ENCODE data around the gene TLE2. TPM values are rescaled to one million over a fixed set of nuclear protein-coding genes. Genes with fewer than 3 reads are reported as not detected.

TLE2 gene
- polyA plus RNA-seq, 1 of the 3 experiments (the other 2 are of a cell fraction): 2.3 TPM

- H2AFZ ChIP-seq (ENCODE audit: low read depth): no peak overlapping the region
- H3K27me3 ChIP-seq (ENCODE audit: insufficient read depth): no peaks in the 10 kb centered on the region
- H3K4me1 ChIP-seq (ENCODE audit: control insufficient read depth in 1 of 2, insufficient read depth in 2 of 2, low read depth in 1 of 2, low read length in 1 of 2): peaks cover 0 to 3% of the 10 kb centered on the region in 2 experiments; a peak in 1 of 4 replicates
- DNase-seq: peak; percentile 14
- H3K79me2 ChIP-seq (ENCODE audit: insufficient read depth): no peaks in the 10 kb centered on the region
- no peak overlapping the region for H3K4me2 ChIP-seq
- H3K9ac ChIP-seq: no peak overlapping the region
- ChIA-PET CTCF (interaction anchor here (0.7 to 7.3 kb wide), 7 partner anchors 15 to 123 kb away, joined by 3 to 124 read pairs (median 33); no protein-coding TSS in a partner anchor), POLR2A (no interaction called here)
- H3K27ac ChIP-seq (ENCODE audit: low read depth in 2 of 2, low read length in 1 of 2): no peak overlapping the region
- H3K4me3 ChIP-seq (ENCODE audit: low read depth in 2 of 2, low read length in 1 of 2): no peak overlapping the region
- WGBS (ENCODE audit: low lambda C conversion rate): 78% methylated on average over 6 of the region's 8 CpGs
- no peaks in the 10 kb centered on the region for H3K36me3 ChIP-seq (replicated peaks in 1 of 2; ENCODE audit: control insufficient read depth in 1 of 2, insufficient read depth in 2 of 2, low read length in 1 of 2)
- H3K9me3 ChIP-seq: no peaks in the 10 kb centered on the region
- H4K20me1 ChIP-seq (ENCODE audit: insufficient read depth): no peaks in the 10 kb centered on the region
- TF ChIP-seq EZH2phosphoT487 (IDR thresholded peaks at IDR 0.05; ENCODE audit: borderline replicate concordance, low read depth): no peak
- no peak for TF ChIP-seq ELF1 (IDR thresholded peaks at IDR 0.05)
- TF ChIP-seq TEAD4 (IDR thresholded peaks at IDR 0.05; ENCODE audit: borderline replicate concordance, insufficient read depth): no peak
- no peak for TF ChIP-seq SIN3A (IDR thresholded peaks at IDR 0.05; ENCODE audit: borderline replicate concordance, low read depth, low read length)
- no peaks in the 10 kb centered on the region for H3K9me2 ChIP-seq
- H3F3A ChIP-seq (replicated peaks; ENCODE audit: insufficient read depth): peaks cover 7% of the 10 kb centered on the region
These were observed 45.0 kb upstream of the TLE2 start for GRCh38 chr19:3073931-3074595.

DNA sequence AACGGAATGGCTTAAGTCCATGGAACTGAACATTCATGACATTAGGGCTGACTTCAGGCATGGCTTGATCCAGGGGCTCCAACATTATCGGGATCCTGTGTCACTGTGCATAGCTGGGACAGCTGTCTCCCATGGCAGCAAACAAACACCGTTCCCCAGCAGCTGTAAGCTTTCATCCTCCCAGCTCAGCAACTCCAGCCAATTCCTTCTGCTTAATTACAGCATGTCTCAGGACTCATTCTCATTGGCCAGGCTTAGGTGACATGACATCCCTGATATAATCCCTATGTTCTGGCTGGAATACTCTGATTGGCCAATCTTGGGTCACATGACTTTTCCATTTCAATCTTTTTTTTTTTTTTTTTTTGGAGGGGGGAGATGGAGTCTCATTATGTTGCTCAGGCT is 44.1 kb upstream of the TLE2 start:
- peak; percentile 75 for DNase-seq
- H3K4me1 ChIP-seq (ENCODE audit: control insufficient read depth in 1 of 2, insufficient read depth in 2 of 2, low read depth in 1 of 2, low read length in 1 of 2): peaks cover 0 to 5% of the 10 kb centered on the region in 2 experiments; a peak in 1 of 4 replicates
- H3K9ac ChIP-seq: no peak overlapping the region
- CTCF ChIA-PET: interaction anchor here (1.2 to 7.3 kb wide), 5 partner anchors 34 to 122 kb away, joined by 3 to 124 read pairs (median 34); no protein-coding TSS in a partner anchor
- H3K27ac ChIP-seq (ENCODE audit: low read depth in 2 of 2, low read length in 1 of 2): no peak overlapping the region
- 4% methylated on average over 3 of the region's 3 CpGs for WGBS (ENCODE audit: low lambda C conversion rate)
- no peaks in the 10 kb centered on the region for H3K9me2 ChIP-seq
- POLR2A ChIA-PET: no interaction called here
- H4K20me1 ChIP-seq (ENCODE audit: insufficient read depth): no peaks in the 10 kb centered on the region
- no peaks in the 10 kb centered on the region for H3K27me3 ChIP-seq (ENCODE audit: insufficient read depth)
- no peaks in the 10 kb centered on the region for H3K9me3 ChIP-seq
- no peak overlapping the region for H3K4me2 ChIP-seq
- no peak overlapping the region for H3K4me3 ChIP-seq (ENCODE audit: low read depth in 2 of 2, low read length in 1 of 2)
- H3F3A ChIP-seq (replicated peaks; ENCODE audit: insufficient read depth): peaks cover 7% of the 10 kb centered on the region
- no peaks in the 10 kb centered on the region for H3K36me3 ChIP-seq (replicated peaks in 1 of 2; ENCODE audit: control insufficient read depth in 1 of 2, insufficient read depth in 2 of 2, low read length in 1 of 2)
- H3K79me2 ChIP-seq (ENCODE audit: insufficient read depth): no peaks in the 10 kb centered on the region
- no peak overlapping the region for H2AFZ ChIP-seq (ENCODE audit: low read depth)
- TF ChIP-seq, protein P1, sequence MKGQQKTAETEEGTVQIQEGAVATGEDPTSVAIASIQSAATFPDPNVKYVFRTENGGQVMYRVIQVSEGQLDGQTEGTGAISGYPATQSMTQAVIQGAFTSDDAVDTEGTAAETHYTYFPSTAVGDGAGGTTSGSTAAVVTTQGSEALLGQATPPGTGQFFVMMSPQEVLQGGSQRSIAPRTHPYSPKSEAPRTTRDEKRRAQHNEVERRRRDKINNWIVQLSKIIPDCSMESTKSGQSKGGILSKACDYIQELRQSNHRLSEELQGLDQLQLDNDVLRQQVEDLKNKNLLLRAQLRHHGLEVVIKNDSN (IDR thresholded peaks at IDR 0.05; ENCODE audit: borderline replicate concordance, low read depth): peak; percentile 62; the same call in 1 of the 2 replicates
- TF ChIP-seq NRF1 (IDR thresholded peaks at IDR 0.05; ENCODE audit: low read depth, low read length): no peak

DNA sequence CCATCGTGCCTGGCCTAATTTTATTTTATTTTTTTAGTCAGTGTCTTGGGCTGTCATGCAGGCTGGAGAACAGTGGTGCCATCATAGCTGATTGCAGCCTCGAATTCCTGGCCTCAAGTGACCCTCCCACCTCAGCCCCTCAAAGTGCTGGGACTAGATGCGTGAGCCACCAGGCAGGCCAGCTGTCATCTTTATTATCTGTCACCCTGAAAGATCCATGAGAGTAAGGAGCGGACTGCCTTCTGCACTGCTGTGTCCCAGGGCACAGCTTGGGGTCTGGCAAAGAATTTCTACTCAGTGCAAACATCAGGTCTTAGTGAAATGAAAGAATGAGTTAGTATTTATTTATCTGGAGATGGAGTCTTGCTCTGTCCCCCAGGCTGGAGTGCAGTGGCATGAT is 42.7 kb upstream of the TLE2 start:
- no peaks in the 10 kb centered on the region for H4K20me1 ChIP-seq (ENCODE audit: insufficient read depth)
- H3K27ac ChIP-seq (ENCODE audit: low read depth in 2 of 2, low read length in 1 of 2): no peak overlapping the region
- H3K4me1 ChIP-seq (ENCODE audit: control insufficient read depth in 1 of 2, insufficient read depth in 2 of 2, low read depth in 1 of 2, low read length in 1 of 2): peaks cover 0 to 10% of the 10 kb centered on the region in 2 experiments; a peak in 1 of 4 replicates
- TF ChIP-seq, protein P2, sequence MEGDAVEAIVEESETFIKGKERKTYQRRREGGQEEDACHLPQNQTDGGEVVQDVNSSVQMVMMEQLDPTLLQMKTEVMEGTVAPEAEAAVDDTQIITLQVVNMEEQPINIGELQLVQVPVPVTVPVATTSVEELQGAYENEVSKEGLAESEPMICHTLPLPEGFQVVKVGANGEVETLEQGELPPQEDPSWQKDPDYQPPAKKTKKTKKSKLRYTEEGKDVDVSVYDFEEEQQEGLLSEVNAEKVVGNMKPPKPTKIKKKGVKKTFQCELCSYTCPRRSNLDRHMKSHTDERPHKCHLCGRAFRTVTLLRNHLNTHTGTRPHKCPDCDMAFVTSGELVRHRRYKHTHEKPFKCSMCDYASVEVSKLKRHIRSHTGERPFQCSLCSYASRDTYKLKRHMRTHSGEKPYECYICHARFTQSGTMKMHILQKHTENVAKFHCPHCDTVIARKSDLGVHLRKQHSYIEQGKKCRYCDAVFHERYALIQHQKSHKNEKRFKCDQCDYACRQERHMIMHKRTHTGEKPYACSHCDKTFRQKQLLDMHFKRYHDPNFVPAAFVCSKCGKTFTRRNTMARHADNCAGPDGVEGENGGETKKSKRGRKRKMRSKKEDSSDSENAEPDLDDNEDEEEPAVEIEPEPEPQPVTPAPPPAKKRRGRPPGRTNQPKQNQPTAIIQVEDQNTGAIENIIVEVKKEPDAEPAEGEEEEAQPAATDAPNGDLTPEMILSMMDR (IDR thresholded peaks at IDR 0.05): no peak
- no peak for TF ChIP-seq GATA2 (CRISPR knock-in tag; IDR thresholded peaks at IDR 0.05)
- TF ChIP-seq IRF3 (IDR thresholded peaks at IDR 0.05; ENCODE audit: low read depth, low read length): no peak
- peaks cover 7% of the 10 kb centered on the region for H3F3A ChIP-seq (replicated peaks; ENCODE audit: insufficient read depth)
- no peaks in the 10 kb centered on the region for H3K27me3 ChIP-seq (ENCODE audit: insufficient read depth)
- no peaks in the 10 kb centered on the region for H3K36me3 ChIP-seq (replicated peaks in 1 of 2; ENCODE audit: control insufficient read depth in 1 of 2, insufficient read depth in 2 of 2, low read length in 1 of 2)
- ChIA-PET CTCF (interaction anchor here (7.3 kb wide), 1 partner anchor 36 kb away, joined by 124 read pairs; no protein-coding TSS in a partner anchor), POLR2A (no interaction called here)
- no peak overlapping the region for H3K9ac ChIP-seq
- DNase-seq: no peak
- 76% methylated on average over 4 of the region's 4 CpGs for WGBS (ENCODE audit: low lambda C conversion rate)
- no peak overlapping the region for H3K4me3 ChIP-seq (ENCODE audit: low read depth in 2 of 2, low read length in 1 of 2)
- no peaks in the 10 kb centered on the region for H3K9me3 ChIP-seq
- H3K4me2 ChIP-seq: no peak overlapping the region
- H3K79me2 ChIP-seq (ENCODE audit: insufficient read depth): no peaks in the 10 kb centered on the region
- H2AFZ ChIP-seq (ENCODE audit: low read depth): no peak overlapping the region
- no peaks in the 10 kb centered on the region for H3K9me2 ChIP-seq
